Neutrophil (primary cell): ENCODE results near the gene CBARP.

ENCODE experiments used
- H3K27ac ChIP-seq: fragments of 200-600 bp; sonication (generic); 2 replicates; pipeline ENCODE4 v1.5.1; 2016; ENCODE audit warnings: mild to moderate bottlenecking, moderate library complexity
- H3K27me3 ChIP-seq: fragments of 200-600 bp; sonication (generic); 2 replicates; pipeline ENCODE4 v1.6.0; 2016; ENCODE audit warnings: mild to moderate bottlenecking
- H3K36me3 ChIP-seq: fragments of 200-600 bp; sonication (generic); 2 replicates; pipeline ENCODE4 v1.5.1; 2017
- H3K4me1 ChIP-seq, 2 experiments: fragments of 200-600 bp in 1 of 2; sonication (generic) in 1 of 2; 1 replicate in 1 of 2; 2 replicates in 1 of 2; pipeline versions ENCODE4 v1.5.1 to v1.6.1; 2013 to 2016; ENCODE audit warnings: low read depth in 1 of 2, low read length in 1 of 2, mild to moderate bottlenecking in 1 of 2, moderate library complexity in 1 of 2; ENCODE audit not compliant: control insufficient read depth in 1 of 2, insufficient read depth in 1 of 2
- H3K4me3 ChIP-seq, 2 experiments: fragments of 200-600 bp in 1 of 2; sonication (generic) in 1 of 2; 1 replicate in 1 of 2; 2 replicates in 1 of 2; pipeline ENCODE4 v1.5.1; 2013 to 2016; ENCODE audit warnings: low read depth in 1 of 2, low read length in 1 of 2, mild to moderate bottlenecking in 1 of 2, moderate library complexity in 1 of 2
- H3K9me3 ChIP-seq: fragments of 200-600 bp; sonication (generic); 2 replicates; pipeline ENCODE4 v1.5.1; 2016
- TF ChIP-seq, protein P1 (sequence below): fragments of 200-600 bp; sonication (generic); IDR thresholded peaks from 2 replicates; pipeline ENCODE4 v1.5.1; 2016; ENCODE audit warnings: antibody characterized with exemption

CBARP gene

DNA sequence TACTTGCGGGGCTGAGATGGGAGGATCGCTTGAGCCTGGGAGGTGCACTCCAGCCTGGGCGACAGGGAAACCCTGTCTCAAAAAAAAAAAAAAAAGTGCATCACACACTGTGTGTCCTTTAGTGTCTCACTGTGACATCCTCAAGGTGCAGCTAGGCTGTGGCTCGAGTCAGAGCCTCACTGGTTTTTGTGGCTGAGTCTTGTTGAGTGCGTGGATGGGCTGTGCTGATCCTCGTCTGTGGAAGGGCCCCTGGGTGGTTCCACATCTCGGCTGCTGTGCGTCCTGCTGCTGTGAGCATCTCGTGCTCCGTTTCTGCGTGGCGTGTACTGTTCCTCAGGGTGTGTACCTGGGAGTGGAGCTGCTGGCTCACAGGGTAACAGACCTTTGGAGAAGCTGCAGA is 21.0 kb downstream of the CBARP start:
- H3K27ac ChIP-seq, result no peak overlapping the region
- TF ChIP-seq, protein P1, sequence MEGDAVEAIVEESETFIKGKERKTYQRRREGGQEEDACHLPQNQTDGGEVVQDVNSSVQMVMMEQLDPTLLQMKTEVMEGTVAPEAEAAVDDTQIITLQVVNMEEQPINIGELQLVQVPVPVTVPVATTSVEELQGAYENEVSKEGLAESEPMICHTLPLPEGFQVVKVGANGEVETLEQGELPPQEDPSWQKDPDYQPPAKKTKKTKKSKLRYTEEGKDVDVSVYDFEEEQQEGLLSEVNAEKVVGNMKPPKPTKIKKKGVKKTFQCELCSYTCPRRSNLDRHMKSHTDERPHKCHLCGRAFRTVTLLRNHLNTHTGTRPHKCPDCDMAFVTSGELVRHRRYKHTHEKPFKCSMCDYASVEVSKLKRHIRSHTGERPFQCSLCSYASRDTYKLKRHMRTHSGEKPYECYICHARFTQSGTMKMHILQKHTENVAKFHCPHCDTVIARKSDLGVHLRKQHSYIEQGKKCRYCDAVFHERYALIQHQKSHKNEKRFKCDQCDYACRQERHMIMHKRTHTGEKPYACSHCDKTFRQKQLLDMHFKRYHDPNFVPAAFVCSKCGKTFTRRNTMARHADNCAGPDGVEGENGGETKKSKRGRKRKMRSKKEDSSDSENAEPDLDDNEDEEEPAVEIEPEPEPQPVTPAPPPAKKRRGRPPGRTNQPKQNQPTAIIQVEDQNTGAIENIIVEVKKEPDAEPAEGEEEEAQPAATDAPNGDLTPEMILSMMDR, result no peak
- H3K36me3 ChIP-seq, result peaks cover 25% of the 10 kb centered on the region
- H3K4me1 ChIP-seq, result peaks cover 20 to 23% of the 10 kb centered on the region in 2 experiments
- H3K4me3 ChIP-seq, result no peak overlapping the region
- H3K9me3 ChIP-seq, result no peaks in the 10 kb centered on the region
- H3K27me3 ChIP-seq, result no peaks in the 10 kb centered on the region

- H3K36me3 ChIP-seq, result peaks cover 8% of the 10 kb centered on the region
- H3K27me3 ChIP-seq, result no peaks in the 10 kb centered on the region
- peaks cover 32% of the 10 kb centered on the region in 2 experiments for H3K4me1 ChIP-seq
- no peaks in the 10 kb centered on the region for H3K9me3 ChIP-seq
- TF ChIP-seq, protein P1, result no peak
- H3K4me3 ChIP-seq, result no peak overlapping the region
- H3K27ac ChIP-seq, result no peak overlapping the region
These were observed 22.7 kb downstream of the CBARP start for GRCh38 chr19:1214862-1215731.

DNA sequence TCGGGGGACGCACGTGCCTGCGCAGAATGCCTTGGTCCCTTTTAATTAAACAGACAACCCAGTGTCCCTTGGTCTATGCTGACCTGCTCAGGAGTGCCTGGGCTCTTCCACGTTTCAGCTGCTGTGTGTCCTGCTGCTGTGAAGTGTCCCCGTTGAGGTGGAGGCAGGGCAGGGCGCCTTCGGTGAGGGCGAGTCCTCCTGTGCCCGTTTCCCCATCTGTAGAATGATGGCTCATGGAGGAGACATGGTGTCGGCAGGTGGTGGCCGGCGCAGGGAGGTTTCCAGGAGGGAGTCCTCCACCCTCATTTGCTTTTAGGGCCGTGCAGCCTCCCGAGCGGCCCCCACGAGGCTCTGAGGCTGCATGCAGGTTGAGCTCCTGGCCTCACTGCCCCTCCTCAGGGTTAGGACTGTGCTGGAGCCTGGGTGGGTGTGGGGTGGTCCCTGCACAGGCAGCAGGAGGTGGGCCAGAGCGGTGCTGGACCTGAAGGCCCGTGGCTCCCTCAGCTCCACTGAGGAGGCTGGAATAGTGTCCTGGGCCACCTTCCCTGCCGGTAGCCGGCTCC is 23.4 kb downstream of the CBARP start:
- Histone ChIP-seq H3K4me1 (peaks cover 32 to 36% of the 10 kb centered on the region in 2 experiments), H3K4me3 (no peak overlapping the region), H3K36me3 (peaks cover 3% of the 10 kb centered on the region), H3K27me3 (no peaks in the 10 kb centered on the region), H3K9me3 (no peaks in the 10 kb centered on the region), H3K27ac (peak overlapping the region; percentile 76)
- TF ChIP-seq, protein P1, result no peak

DNA sequence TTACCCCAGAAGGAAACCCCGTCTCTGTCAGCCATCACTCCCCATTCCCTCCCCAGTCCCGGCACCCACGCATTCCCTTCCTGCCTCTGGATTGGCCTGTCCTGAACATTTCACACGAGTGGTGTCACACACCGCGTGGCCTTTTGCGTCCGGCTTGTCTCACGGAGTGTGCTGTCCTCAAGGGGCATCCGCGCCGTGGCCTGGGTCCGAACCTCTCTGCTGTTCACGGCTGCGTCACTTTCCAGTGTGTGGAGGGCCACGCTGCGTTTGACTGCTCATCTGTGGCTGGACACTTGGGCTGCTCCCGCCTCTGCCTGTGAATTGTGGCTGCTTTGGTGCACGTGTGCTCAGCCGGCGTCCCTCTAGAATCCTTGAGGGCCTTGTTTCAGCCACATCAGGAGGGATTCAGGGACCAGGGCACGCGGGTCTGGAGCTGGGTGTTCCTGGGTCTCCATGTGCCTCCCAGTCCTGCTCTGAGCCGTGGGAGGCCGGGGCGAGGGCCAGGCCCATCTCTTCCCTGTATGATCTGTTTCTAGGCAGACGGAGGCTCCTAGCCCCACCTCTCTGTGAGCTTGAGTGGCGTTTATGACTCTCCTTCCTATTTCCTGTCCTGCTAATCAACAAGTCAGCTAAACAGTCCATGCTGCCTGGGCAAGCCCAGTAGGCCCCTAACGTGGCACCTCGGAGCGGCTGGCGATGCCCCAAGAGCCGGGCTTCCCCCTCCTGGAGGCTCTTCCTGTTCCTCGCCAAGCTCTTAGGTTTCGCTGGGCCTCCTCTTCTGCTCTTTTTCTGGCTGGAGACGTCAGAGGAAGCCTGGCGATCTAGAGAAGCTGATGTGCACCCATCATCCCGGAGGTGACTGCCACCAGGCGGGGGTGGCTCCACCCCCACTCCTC is 24.2 kb downstream of the CBARP start:
- Histone ChIP-seq H3K4me3 (peak overlapping the region in 1 of 2 experiments; percentile 14), H3K27ac (peak overlapping the region; percentile 76), H3K27me3 (no peaks in the 10 kb centered on the region), H3K36me3 (peaks cover 3% of the 10 kb centered on the region), H3K9me3 (no peaks in the 10 kb centered on the region), H3K4me1 (peaks cover 39 to 40% of the 10 kb centered on the region in 2 experiments)
- TF ChIP-seq, protein P1, result no peak

GRCh38 chr19:1211494-1212234 is 26.1 kb downstream of the CBARP start:
- peak overlapping the region; percentile 76 for H3K27ac ChIP-seq
- peaks cover 3% of the 10 kb centered on the region for H3K36me3 ChIP-seq
- H3K9me3 ChIP-seq, result no peaks in the 10 kb centered on the region
- peak overlapping the region; percentile 34 to 47 for H3K4me3 ChIP-seq
- TF ChIP-seq, protein P1, result no peak
- H3K4me1 ChIP-seq, result peaks cover 57 to 59% of the 10 kb centered on the region in 2 experiments
- no peaks in the 10 kb centered on the region for H3K27me3 ChIP-seq
